ENCODE data around the gene SLC24A5.

SLC24A5 gene

GRCh38 chr15:48177766-48178647 is 57.2 kb downstream of the SLC24A5 start, which contains the start of gene MYEF2:
Gene MYEF2, minus strand, starts transcription at chr15:48178295. Its CDS starts 58 bp downstream, at chr15:48178237.
- DNase-seq: peak; percentile 60 to 93 (median 80)
- intact Hi-C loops (cut with DNase I): no loop called here

DNA sequence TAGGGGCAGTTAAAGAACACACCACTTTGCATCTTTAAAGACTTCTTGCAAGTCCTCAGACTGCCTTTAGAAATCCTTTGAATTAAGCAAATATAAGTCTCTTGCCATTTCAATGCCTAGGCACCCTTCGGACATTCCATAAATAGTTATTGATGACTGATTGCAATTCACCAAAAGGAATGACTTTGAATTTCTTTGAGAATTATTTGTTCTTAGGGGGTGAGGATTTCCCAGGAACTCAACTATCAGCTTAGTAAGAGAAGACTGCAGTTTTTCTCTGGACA is 57.8 kb downstream of the SLC24A5 start:
- no peak for DNase-seq
- intact Hi-C loops (cut with DNase I): no loop called here

GRCh38 chr15:48182749-48183148 is 62.0 kb downstream of the SLC24A5 start:
- intact Hi-C loops (cut with DNase I): no loop called here
- no peak for DNase-seq

DNA sequence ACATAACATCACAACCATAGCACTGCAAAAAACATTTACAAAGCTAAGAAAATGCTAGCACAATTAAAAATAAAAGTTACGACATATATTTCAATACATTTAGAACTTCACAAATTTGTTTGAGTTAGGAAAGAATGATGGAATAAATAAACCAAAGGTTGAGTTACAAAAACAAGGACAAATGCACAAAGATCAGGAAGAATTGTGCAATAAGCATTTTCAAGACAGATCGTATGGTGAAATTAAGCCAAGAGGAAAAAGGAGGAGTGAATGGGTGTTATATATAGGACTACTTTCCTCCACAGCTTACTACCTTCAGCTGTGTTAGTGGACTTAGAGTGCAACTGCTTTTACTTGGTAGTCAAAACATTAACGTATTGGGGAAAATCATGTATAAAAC is 64.7 kb downstream of the SLC24A5 start:
- intact Hi-C loops (cut with DNase I): no loop called here
- DNase-seq: no peak

DNA sequence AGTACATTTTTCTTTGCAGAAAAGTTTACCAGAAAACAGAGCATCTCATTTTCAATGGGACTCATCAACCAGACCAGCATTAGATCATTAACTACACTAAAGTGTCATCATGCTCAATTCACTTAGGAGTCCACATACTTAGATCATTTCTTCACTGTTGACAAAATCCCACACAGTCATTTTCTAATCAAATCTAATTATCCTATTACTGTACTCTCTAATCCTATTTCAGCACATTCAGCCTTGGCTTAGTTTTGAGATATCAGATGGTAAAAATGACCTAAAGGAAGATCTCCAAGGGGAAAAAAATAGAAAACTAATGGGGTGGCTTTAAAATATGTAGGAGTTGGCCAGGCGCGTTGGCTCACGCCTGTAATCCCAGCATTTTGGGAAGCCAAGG is 65.5 kb downstream of the SLC24A5 start:
- no peak for DNase-seq
- intact Hi-C loops (cut with DNase I): no loop called here

GRCh38 chr15:48190932-48191573 is 70.3 kb downstream of the SLC24A5 start:
- intact Hi-C loops (cut with DNase I): no loop called here
- peak; percentile 27 to 80 (median 55) for DNase-seq

DNA sequence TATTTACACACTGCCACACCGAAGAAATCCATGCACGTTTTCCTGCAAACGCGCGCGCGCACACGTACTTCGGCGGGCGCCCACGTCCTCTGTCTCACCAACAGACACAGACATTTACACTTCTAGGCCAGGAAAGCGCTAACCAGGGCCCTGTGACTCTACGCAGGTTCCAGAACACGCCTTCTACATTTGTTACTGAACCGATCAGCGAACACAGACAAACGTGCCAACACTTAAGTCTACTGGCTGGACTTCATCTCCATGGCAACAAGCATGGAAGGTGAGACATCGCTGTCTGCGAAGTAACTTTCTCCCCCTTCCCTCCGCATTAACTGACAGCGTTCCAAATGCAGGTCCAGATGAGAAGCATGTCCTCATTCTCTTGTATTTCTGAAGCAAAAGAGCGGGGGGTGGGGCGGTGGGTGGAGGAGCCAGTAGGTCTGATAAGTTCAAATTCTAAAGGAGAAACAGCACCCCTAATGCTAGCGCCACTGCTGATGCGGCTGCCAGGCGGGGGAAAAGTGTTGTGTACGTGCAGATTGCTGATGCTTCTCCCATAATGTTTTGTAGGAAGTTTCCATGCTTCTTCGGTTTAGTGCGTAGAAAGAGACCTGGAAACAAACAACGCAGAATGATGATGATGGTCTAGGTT is 70.9 kb downstream of the SLC24A5 start, which contains the start of gene CTXN2:
TSS of gene CTXN2 (plus strand) at position 92 of the 652 bp plus-strand sequence. CDS start 9,636 bp downstream, outside the sequence.
- peak; percentile 11 to 85 (median 59) for DNase-seq

More for the DNA sequence above, 70.9 kb downstream of the SLC24A5 start, which contains the start of gene CTXN2:
- intact Hi-C loops (cut with DNase I): no loop called here

Measured in head of caudate nucleus (tissue), 42 donors.